CD4-positive, alpha-beta T cell (primary cell): Measurements from ENCODE around the gene NR5A1. TPM values are rescaled to one million over a fixed set of nuclear protein-coding genes. Genes with fewer than 3 reads are reported as not detected.
A peak's percentile ranks its signal among the peaks of the same experiment; 100 is the strongest.

Experiments
- ATAC-seq: fragments of 200-7000 bp; cut with Tn5 transposase; one replicate; pipeline ENCODE4 v1.10.0; 2022; ENCODE audit warnings: mild to moderate bottlenecking; ENCODE audit not compliant: poor library complexity
- CTCF ChIA-PET: fragments of 350-600 bp; sonication (Branson Sonifier 250); formaldehyde crosslinking; loops from one replicate; lab custom pipeline; 2021; ENCODE audit warnings: antibody characterized with exemption, inconsistent platforms; lab: Charles Lee
- POLR2A ChIA-PET: fragments of 350-600 bp; sonication (Branson Sonifier 250); formaldehyde crosslinking; loops from one replicate; lab custom pipeline; 2021; ENCODE audit warnings: antibody characterized with exemption, inconsistent platforms; lab: Charles Lee
- DNase-seq, 14 experiments: peaks; one replicate each; pipeline ENCODE4 v3.0.0-alpha.2; 2013 to 2020; ENCODE audit warnings: mixed read lengths in 2 of 14
- H3K27ac ChIP-seq, 2 donors: one replicate each; pipeline versions ENCODE4 v1.5.1 to v1.7.0; 2013; ENCODE audit warnings: low read length in 2 of 2, low read depth in 1 of 2, mild to moderate bottlenecking in 1 of 2
- H3K27me3 ChIP-seq, 2 experiments: 1 replicate in 1 of 2; 2 replicates in 1 of 2; pipeline versions ENCODE4 v1.6.1 to v1.7.0; 2013; ENCODE audit warnings: low read length in 2 of 2, control low read depth in 1 of 2, mild to moderate bottlenecking in 1 of 2, moderate library complexity in 1 of 2; ENCODE audit not compliant: insufficient read depth in 2 of 2, control insufficient read depth in 1 of 2
- H3K36me3 ChIP-seq: one replicate; pipeline ENCODE4 v1.6.1; 2013; ENCODE audit warnings: low read length, control low read depth; ENCODE audit not compliant: insufficient read depth
- H3K4me1 ChIP-seq: one replicate; pipeline ENCODE4 v1.6.1; 2013; ENCODE audit warnings: low read length, control low read depth; ENCODE audit not compliant: insufficient read depth
- H3K4me3 ChIP-seq: one replicate; pipeline ENCODE4 v1.5.1; 2013; ENCODE audit warnings: mild to moderate bottlenecking, low read length, moderate library complexity
- H3K9me3 ChIP-seq, 2 experiments: 1 replicate in 1 of 2; 2 replicates in 1 of 2; pipeline versions ENCODE4 v1.6.1 to v1.7.0; 2013; ENCODE audit warnings: low read length in 2 of 2, mild to moderate bottlenecking in 2 of 2, control low read depth in 1 of 2, moderate library complexity in 1 of 2; ENCODE audit not compliant: control insufficient read depth in 1 of 2, insufficient read depth in 1 of 2
- H3K27ac Mint-ChIP-seq: one replicate; pipeline ENCODE4 v1.8.0; 2020; ENCODE audit warnings: mixed read lengths
- H3K27me3 Mint-ChIP-seq: one replicate; pipeline ENCODE4 v1.8.0; 2021; ENCODE audit warnings: mixed read lengths
- H3K36me3 Mint-ChIP-seq: one replicate; pipeline ENCODE4 v1.8.0; 2021; ENCODE audit warnings: low read depth, mixed read lengths
- H3K4me1 Mint-ChIP-seq: one replicate; pipeline ENCODE4 v1.8.0; 2021; ENCODE audit warnings: low read depth, mixed read lengths
- H3K4me3 Mint-ChIP-seq: one replicate; pipeline ENCODE4 v1.8.0; 2020; ENCODE audit warnings: mild to moderate bottlenecking, mixed read lengths
- H3K9me3 Mint-ChIP-seq: one replicate; pipeline ENCODE4 v1.8.0; 2020; ENCODE audit warnings: mixed read lengths
- intact Hi-C, 2 experiments: fragments of 100-400 bp; cut with DNase I in 1 of 2; cut with micrococcal nuclease in 1 of 2; formaldehyde crosslinking; loops; one replicate each; pipeline versions ENCODE4 v1.15.1 to v1.9.0; 2023 to 2025; cut with DNase I, micrococcal nuclease
- total RNA-seq, 174 experiments: library from RNA in 2 of 174; stranded (reverse) in 2 of 174; gene quantifications; one replicate each; pipeline ENCODE4 v1.2.3 and lab custom pipeline; 2021 to 2026
- TF ChIP-seq, protein P1 (sequence below): fragments of 200-600 bp; IDR thresholded peaks from one replicate; pipeline ENCODE4 v1.8.0; 2022; ENCODE audit warnings: antibody characterized with exemption, mild to moderate bottlenecking

NR5A1 gene
- total RNA-seq, 2 experiments from 2014 or later, result not detected

DNA sequence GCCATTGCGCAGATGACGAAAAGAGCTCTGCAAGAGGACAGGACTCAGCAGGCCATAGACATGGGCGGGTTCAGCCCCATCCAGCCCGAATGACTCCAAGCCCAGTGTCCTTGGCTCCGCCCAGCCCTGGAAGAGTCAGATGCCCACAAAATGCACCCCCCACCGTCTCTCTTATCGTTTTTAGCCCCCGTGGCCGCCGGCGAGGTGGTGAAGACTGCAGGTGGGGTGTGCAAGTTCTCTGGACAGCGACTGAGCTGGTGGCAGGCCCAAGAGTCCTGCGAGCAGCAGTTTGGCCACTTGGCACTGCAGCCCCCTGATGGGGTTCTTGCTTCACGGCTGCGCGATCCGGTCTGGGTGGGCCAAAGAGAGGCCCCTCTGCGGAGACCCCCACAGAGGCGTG, 54.9 kb downstream of the NR5A1 start:
- Mint-ChIP-seq H3K36me3 (no peaks in the 10 kb centered on the region), H3K4me3 (no peak overlapping the region), H3K27ac (no peak overlapping the region), H3K9me3 (no peaks in the 10 kb centered on the region), H3K4me1 (no peaks in the 10 kb centered on the region), H3K27me3 (peaks cover 46% of the 10 kb centered on the region)
- H3K9me3 ChIP-seq, result no peaks in the 10 kb centered on the region
- ChIA-PET CTCF (no interaction called here), POLR2A (no interaction called here)
- ATAC-seq, result no peak
- intact Hi-C loops, result no loop called here
- H3K4me3 ChIP-seq, result no peak overlapping the region
- H3K27me3 ChIP-seq, result peaks cover 27 to 38% of the 10 kb centered on the region in 2 experiments
- no peaks in the 10 kb centered on the region for H3K36me3 ChIP-seq
- peak in 1 of 14 experiments; percentile 4 for DNase-seq
- no peak overlapping the region for H3K27ac ChIP-seq
- TF ChIP-seq, protein P1, sequence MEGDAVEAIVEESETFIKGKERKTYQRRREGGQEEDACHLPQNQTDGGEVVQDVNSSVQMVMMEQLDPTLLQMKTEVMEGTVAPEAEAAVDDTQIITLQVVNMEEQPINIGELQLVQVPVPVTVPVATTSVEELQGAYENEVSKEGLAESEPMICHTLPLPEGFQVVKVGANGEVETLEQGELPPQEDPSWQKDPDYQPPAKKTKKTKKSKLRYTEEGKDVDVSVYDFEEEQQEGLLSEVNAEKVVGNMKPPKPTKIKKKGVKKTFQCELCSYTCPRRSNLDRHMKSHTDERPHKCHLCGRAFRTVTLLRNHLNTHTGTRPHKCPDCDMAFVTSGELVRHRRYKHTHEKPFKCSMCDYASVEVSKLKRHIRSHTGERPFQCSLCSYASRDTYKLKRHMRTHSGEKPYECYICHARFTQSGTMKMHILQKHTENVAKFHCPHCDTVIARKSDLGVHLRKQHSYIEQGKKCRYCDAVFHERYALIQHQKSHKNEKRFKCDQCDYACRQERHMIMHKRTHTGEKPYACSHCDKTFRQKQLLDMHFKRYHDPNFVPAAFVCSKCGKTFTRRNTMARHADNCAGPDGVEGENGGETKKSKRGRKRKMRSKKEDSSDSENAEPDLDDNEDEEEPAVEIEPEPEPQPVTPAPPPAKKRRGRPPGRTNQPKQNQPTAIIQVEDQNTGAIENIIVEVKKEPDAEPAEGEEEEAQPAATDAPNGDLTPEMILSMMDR, result no peak
- peaks cover 4% of the 10 kb centered on the region for H3K4me1 ChIP-seq

GRCh38 chr9:124450931-124451661, 56.1 kb downstream of the NR5A1 start:
- no peak overlapping the region for H3K4me3 Mint-ChIP-seq
- Histone ChIP-seq H3K36me3 (no peaks in the 10 kb centered on the region), H3K4me3 (no peak overlapping the region), H3K4me1 (peaks cover 4% of the 10 kb centered on the region), H3K27ac (no peak overlapping the region), H3K27me3 (peaks cover 27 to 38% of the 10 kb centered on the region in 2 experiments), H3K9me3 (no peaks in the 10 kb centered on the region)
- no peaks in the 10 kb centered on the region for H3K36me3 Mint-ChIP-seq
- ChIA-PET POLR2A (no interaction called here), CTCF (no interaction called here)
- no peaks in the 10 kb centered on the region for H3K4me1 Mint-ChIP-seq
- intact Hi-C loops, result no loop called here
- TF ChIP-seq, protein P1, result no peak
- ATAC-seq (no peak), DNase-seq (peak in 1 of 14 experiments; percentile 5)
- no peaks in the 10 kb centered on the region for H3K9me3 Mint-ChIP-seq
- peaks cover 51% of the 10 kb centered on the region for H3K27me3 Mint-ChIP-seq
- H3K27ac Mint-ChIP-seq, result no peak overlapping the region

GRCh38 chr9:124450241-124450924, 56.8 kb downstream of the NR5A1 start, which contains the start of gene ADGRD2:
Gene ADGRD2 (plus strand): TSS chr9:124450451. CDS start chr9:124451667, 1,216 bp downstream.
- peaks cover 53% of the 10 kb centered on the region for H3K27me3 Mint-ChIP-seq
- H3K9me3 ChIP-seq, result no peaks in the 10 kb centered on the region
- DNase-seq (peak in 1 of 14 experiments; percentile 8), ATAC-seq (no peak)
- H3K4me1 ChIP-seq, result peaks cover 4% of the 10 kb centered on the region
- H3K4me1 Mint-ChIP-seq, result no peaks in the 10 kb centered on the region
- H3K27ac Mint-ChIP-seq, result no peak within 1 kb of the TSS
- no peaks in the 10 kb centered on the region for H3K9me3 Mint-ChIP-seq
- ChIA-PET POLR2A (no interaction called here), CTCF (no interaction called here)
- no peaks in the 10 kb centered on the region for H3K36me3 ChIP-seq
- no peak within 1 kb of the TSS for H3K27ac ChIP-seq
- no peaks in the 10 kb centered on the region for H3K36me3 Mint-ChIP-seq
- peaks cover 27 to 38% of the 10 kb centered on the region in 2 experiments for H3K27me3 ChIP-seq
- H3K4me3 Mint-ChIP-seq, result no peak within 1 kb of the TSS
- TF ChIP-seq, protein P1, result no peak
- intact Hi-C loops, result no loop called here
- no peak within 1 kb of the TSS for H3K4me3 ChIP-seq
